Endothelial cell (in vitro differentiated cells): ENCODE data around the gene MBNL2. TPM values are rescaled to one million over a fixed set of nuclear protein-coding genes. Genes with fewer than 3 reads are reported as not detected.

Experiments
- DNase-seq: peaks from one replicate; pipeline ENCODE4 v3.0.0; 2021; ENCODE audit warnings: low spot score
- H3K27ac Mint-ChIP-seq: one replicate; pipeline ENCODE4 v1.8.0; 2021; ENCODE audit warnings: mixed read lengths, inconsistent platforms; ENCODE audit not compliant: unreplicated experiment
- H3K27me3 Mint-ChIP-seq: one replicate; pipeline ENCODE4 v1.8.0; 2021; ENCODE audit warnings: mild to moderate bottlenecking, moderate library complexity, mixed read lengths, inconsistent platforms; ENCODE audit not compliant: unreplicated experiment
- H3K36me3 Mint-ChIP-seq: one replicate; pipeline ENCODE4 v1.8.0; 2021; ENCODE audit warnings: mild to moderate bottlenecking, low read depth, mixed read lengths, inconsistent platforms; ENCODE audit not compliant: unreplicated experiment
- H3K4me1 Mint-ChIP-seq: one replicate; pipeline ENCODE4 v1.8.0; 2021; ENCODE audit warnings: mild to moderate bottlenecking, mixed read lengths, inconsistent platforms; ENCODE audit not compliant: unreplicated experiment
- H3K4me3 Mint-ChIP-seq: one replicate; pipeline ENCODE4 v1.8.0; 2021; ENCODE audit warnings: mild to moderate bottlenecking, mixed read lengths, inconsistent platforms; ENCODE audit not compliant: unreplicated experiment
- H3K9me3 Mint-ChIP-seq: one replicate; pipeline ENCODE4 v1.8.0; 2021; ENCODE audit warnings: mixed read lengths, inconsistent platforms; ENCODE audit not compliant: unreplicated experiment
- total RNA-seq: library from RNA; stranded (reverse); fragmentation: NEBNext Ultra II Directional; extraction: Animal tissue kit (Norgen Biotek cat#: 25700); gene quantifications from one replicate; pipeline ENCODE4 v1.2.1, GENCODE V29; 2021; ENCODE audit not compliant: unreplicated experiment
- TF ChIP-seq, protein P1 (sequence below): fragments of 200-600 bp; sonication (generic); IDR thresholded peaks from one replicate; pipeline ENCODE4 v1.5.0; 2021; ENCODE audit warnings: antibody characterized with exemption; ENCODE audit not compliant: unreplicated experiment

MBNL2 gene
- total RNA-seq, 1 donor from 2014 or later = 137 TPM

DNA sequence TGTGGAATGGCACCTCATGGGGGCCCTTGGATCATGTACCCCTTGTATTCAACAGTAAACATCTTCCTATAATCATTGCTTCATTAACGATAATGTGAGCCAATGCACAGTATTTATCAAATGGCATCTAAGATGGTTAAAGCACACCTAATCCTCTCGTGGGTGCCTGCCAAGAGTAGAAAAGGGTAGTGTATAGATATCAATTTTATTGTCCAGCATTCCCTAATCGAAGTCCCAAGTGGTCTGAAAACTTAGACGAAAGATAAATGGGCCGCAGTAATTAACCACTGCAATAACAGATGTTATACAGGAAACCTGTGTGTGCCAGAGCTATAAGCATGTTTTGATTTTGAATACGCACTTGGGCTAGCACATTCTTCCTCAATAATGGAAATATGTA is 667 bp upstream of the MBNL2 start:
- peaks cover 34% of the 10 kb centered on the region for H3K4me1 Mint-ChIP-seq
- TF ChIP-seq, protein P1, sequence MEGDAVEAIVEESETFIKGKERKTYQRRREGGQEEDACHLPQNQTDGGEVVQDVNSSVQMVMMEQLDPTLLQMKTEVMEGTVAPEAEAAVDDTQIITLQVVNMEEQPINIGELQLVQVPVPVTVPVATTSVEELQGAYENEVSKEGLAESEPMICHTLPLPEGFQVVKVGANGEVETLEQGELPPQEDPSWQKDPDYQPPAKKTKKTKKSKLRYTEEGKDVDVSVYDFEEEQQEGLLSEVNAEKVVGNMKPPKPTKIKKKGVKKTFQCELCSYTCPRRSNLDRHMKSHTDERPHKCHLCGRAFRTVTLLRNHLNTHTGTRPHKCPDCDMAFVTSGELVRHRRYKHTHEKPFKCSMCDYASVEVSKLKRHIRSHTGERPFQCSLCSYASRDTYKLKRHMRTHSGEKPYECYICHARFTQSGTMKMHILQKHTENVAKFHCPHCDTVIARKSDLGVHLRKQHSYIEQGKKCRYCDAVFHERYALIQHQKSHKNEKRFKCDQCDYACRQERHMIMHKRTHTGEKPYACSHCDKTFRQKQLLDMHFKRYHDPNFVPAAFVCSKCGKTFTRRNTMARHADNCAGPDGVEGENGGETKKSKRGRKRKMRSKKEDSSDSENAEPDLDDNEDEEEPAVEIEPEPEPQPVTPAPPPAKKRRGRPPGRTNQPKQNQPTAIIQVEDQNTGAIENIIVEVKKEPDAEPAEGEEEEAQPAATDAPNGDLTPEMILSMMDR = no peak

GRCh38 chr13:97223037-97223710 is 1.0 kb downstream of the MBNL2 start:
- TF ChIP-seq, protein P1 = no peak
- peaks cover 12% of the 10 kb centered on the region for H3K27me3 Mint-ChIP-seq
- DNase-seq = no peak
- H3K36me3 Mint-ChIP-seq = peaks cover 31% of the 10 kb centered on the region
- H3K27ac Mint-ChIP-seq = peak overlapping the region; percentile 99
- H3K4me1 Mint-ChIP-seq = peaks cover 48% of the 10 kb centered on the region
- H3K9me3 Mint-ChIP-seq = no peaks in the 10 kb centered on the region
- H3K4me3 Mint-ChIP-seq = peak overlapping the region; percentile 98

More for the DNA sequence above, 667 bp upstream of the MBNL2 start:
- Mint-ChIP-seq H3K36me3 (peaks cover 26% of the 10 kb centered on the region), H3K9me3 (no peaks in the 10 kb centered on the region), H3K4me3 (no peak overlapping the region), H3K27me3 (peaks cover 12% of the 10 kb centered on the region), H3K27ac (no peak overlapping the region)
- DNase-seq = no peak

GRCh38 chr13:97223711-97224541 is 1.8 kb downstream of the MBNL2 start:
- TF ChIP-seq, protein P1 = no peak
- DNase-seq = no peak
- H3K9me3 Mint-ChIP-seq = no peaks in the 10 kb centered on the region
- H3K27ac Mint-ChIP-seq = peak overlapping the region; percentile 99
- peak overlapping the region; percentile 98 for H3K4me3 Mint-ChIP-seq
- H3K4me1 Mint-ChIP-seq = peaks cover 52% of the 10 kb centered on the region
- peaks cover 31% of the 10 kb centered on the region for H3K36me3 Mint-ChIP-seq
- peaks cover 12% of the 10 kb centered on the region for H3K27me3 Mint-ChIP-seq

DNA sequence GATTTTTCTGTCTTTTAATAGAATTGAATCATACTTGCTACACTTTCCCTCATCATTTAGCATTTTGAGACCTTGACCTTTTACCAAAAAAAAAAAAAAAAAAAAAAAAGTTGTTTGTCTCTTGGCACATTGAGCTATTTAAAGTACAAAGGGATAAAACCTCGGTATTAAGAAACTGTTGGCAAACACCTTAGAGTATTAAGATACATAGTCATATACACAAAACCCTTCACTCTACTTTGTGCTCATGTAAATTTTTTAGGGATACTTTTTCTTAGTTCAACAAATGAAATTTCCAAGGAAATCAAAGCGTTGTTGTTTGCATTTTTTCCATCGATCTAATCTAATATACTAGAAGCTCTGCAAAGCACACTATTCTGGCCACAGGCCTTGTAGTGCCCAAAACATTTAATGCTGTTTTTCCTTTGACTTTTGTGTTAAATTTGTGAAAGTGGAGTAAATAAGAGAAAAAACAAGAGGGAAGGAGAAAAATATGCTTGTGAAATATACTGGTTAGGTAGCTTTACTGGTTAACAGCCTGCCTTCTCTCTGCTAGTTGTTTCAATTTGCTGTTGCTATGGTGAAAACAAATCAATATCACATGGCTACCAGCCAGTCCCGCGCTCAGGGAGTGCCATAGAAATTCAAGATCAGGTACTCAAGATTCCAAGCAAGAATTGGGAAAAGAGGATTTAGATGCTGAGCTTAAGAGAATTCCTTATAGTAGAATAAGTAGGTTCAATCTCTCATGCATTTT is 2.6 kb downstream of the MBNL2 start:
- TF ChIP-seq, protein P1 = no peak
- Mint-ChIP-seq H3K27me3 (peaks cover 13% of the 10 kb centered on the region), H3K4me1 (peaks cover 60% of the 10 kb centered on the region), H3K36me3 (peaks cover 36% of the 10 kb centered on the region), H3K9me3 (no peaks in the 10 kb centered on the region), H3K4me3 (peak overlapping the region; percentile 98), H3K27ac (peak overlapping the region; percentile 99)
- DNase-seq = no peak
